Right lobe of liver (tissue), 6 donors: ENCODE data around the gene HES2. TPM values are rescaled to one million over a fixed set of nuclear protein-coding genes. Genes with fewer than 3 reads are reported as not detected.

Experiments used
- ATAC-seq, 4 donors: fragments of 200-7000 bp; cut with Tn5 transposase; one replicate each; pipeline ENCODE4 v1.9.1; 2020; ENCODE audit warnings: mild to moderate bottlenecking in 4 of 4, moderate library complexity in 4 of 4
- DNase-seq, 3 donors: peaks; one replicate each; pipeline ENCODE4 v3.0.0-alpha.2; 2020
- H3K27ac ChIP-seq, 3 donors: fragments of 200-600 bp; one replicate each; pipeline ENCODE4 v1.8.0; 2022
- H3K27me3 ChIP-seq, 2 donors: fragments of 200-600 bp; one replicate each; pipeline ENCODE4 v1.8.0; 2022
- H3K36me3 ChIP-seq, 4 donors: fragments of 200-600 bp; sonication (generic) in 1 of 4; one replicate each; pipeline versions ENCODE4 v1.5.1 to v1.8.0; 2017 to 2022; ENCODE audit warnings: control low read depth in 1 of 4
- H3K4me1 ChIP-seq, 4 donors: fragments of 200-600 bp; sonication (generic) in 1 of 4; one replicate each; pipeline versions ENCODE4 v1.5.1 to v1.8.0; 2017 to 2022; ENCODE audit warnings: control low read depth in 1 of 4
- H3K4me3 ChIP-seq, 3 donors: fragments of 200-600 bp; one replicate each; pipeline ENCODE4 v1.8.0; 2022
- H3K9me3 ChIP-seq, 4 donors: fragments of 200-600 bp; sonication (generic) in 1 of 4; one replicate each; pipeline versions ENCODE4 v1.5.1 to v1.8.0; 2017 to 2022; ENCODE audit warnings: control low read depth in 1 of 4
- CTCF ChIP-seq, 4 donors: fragments of 200-600 bp in 3 of 4; fragments of 450-650 bp in 1 of 4; IDR thresholded peaks; one replicate each; pipeline versions ENCODE4 v1.5.1 to v1.8.0; 2016 to 2022; ENCODE audit warnings: antibody characterized with exemption in 4 of 4, mild to moderate bottlenecking in 2 of 4
- POLR2A ChIP-seq: fragments of 450-650 bp; IDR thresholded peaks from one replicate; pipeline ENCODE4 v1.6.1; 2017; ENCODE audit warnings: antibody characterized with exemption, mild to moderate bottlenecking
- WGBS: methylation state at CpG from one replicate; pipeline ENCODE4 v1.1.6; 2018; ENCODE audit warnings: low coverage, low lambda C conversion rate; ENCODE audit not compliant: insufficient coverage; ENCODE audit errors: missing lambda C conversion rate; 5-methylcytosine and 5-hydroxymethylcytosine counted together
- intact Hi-C, 2 donors: fragments of 100-400 bp; cut with DNase I; formaldehyde crosslinking; loops; one replicate each; pipeline versions ENCODE4 v1.11.2 to v1.14.1; 2022
- total RNA-seq, 6 experiments: library from RNA; depleted of rRNA in 2 of 6; stranded (reverse); fragments of >200 nt in 2 of 6; fragmentation: NEBNext Ultra II Directional in 3 of 6; extraction: Animal tissue kit (Norgen Biotek cat#: 25700) in 3 of 6; gene quantifications; one replicate each; pipeline versions ENCODE4 v1.1.0 to v1.2.4, GENCODE V29; 2016 to 2023
- donor health status: DM: no; HTN: yes; CAD: no.
- donor health status: DM: no; HTN: no; CAD: no.
- donor health status: DM: no; HTN: no; CAD: no.
- donor health status: DM: no; HTN: yes; CAD: no.
- donor health status: DM: no; HTN: yes; CAD: no.

Gene HES2
- total RNA-seq, 6 experiments from 2014 or later = 0.27 to 1.2 (median 0.68) TPM; not detected in 3

GRCh38 chr1:6464514-6464836, 44.8 kb upstream of the HES2 start:
- H3K27me3 ChIP-seq = no peaks in the 10 kb centered on the region
- ATAC-seq (peak; percentile 87 to 93 (median 90)), DNase-seq (peak; percentile 90 to 95 (median 92))
- WGBS = 21% methylated on average over 4 of the region's 7 CpGs
- TF ChIP-seq POLR2A = no peak
- peak; percentile 48 to 64 (median 60) for TF ChIP-seq CTCF (IDR thresholded peaks at IDR 0.05)
- H3K9me3 ChIP-seq = no peaks in the 10 kb centered on the region
- no peaks in the 10 kb centered on the region for H3K36me3 ChIP-seq
- no peak overlapping the region for H3K27ac ChIP-seq
- intact Hi-C loops = no loop called here
- H3K4me3 ChIP-seq = no peak overlapping the region
- H3K4me1 ChIP-seq = peaks cover 0 to 13% (median 4%) of the 10 kb centered on the region in 4 donors

DNA sequence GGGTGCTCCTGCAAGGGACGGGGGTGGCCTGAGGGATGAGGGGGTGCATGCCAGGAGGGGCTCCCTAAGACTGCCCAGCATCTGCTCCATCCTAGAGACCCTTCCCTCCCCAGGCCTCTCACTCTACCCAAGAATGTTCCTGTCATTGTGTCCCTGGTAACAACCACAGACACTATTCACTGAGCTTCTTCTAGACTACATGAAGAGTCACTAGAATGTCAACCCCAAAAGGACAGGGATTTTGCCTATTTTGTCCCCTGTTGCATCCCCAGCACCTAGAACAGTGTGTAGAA, 43.3 kb upstream of the HES2 start:
- Histone ChIP-seq H3K4me1 (peaks cover 0 to 13% (median 4%) of the 10 kb centered on the region in 4 donors), H3K36me3 (no peaks in the 10 kb centered on the region), H3K9me3 (no peaks in the 10 kb centered on the region), H3K4me3 (no peak overlapping the region), H3K27me3 (no peaks in the 10 kb centered on the region), H3K27ac (no peak overlapping the region)
- intact Hi-C loops = no loop called here
- WGBS = 100% methylated on average over 1 of the region's 1 CpG
- DNase-seq (no peak), ATAC-seq (no peak)
- no peak for TF ChIP-seq CTCF (IDR thresholded peaks at IDR 0.05)

GRCh38 chr1:6462412-6463119, 42.8 kb upstream of the HES2 start:
- DNase-seq = peak in 1 of 3 donors; percentile 59
- intact Hi-C loops = no loop called here
- ATAC-seq = peak in 1 of 4 donors; percentile 9
- Histone ChIP-seq H3K4me1 (peaks cover 0 to 13% (median 4%) of the 10 kb centered on the region in 4 donors), H3K9me3 (no peaks in the 10 kb centered on the region), H3K36me3 (peaks cover 0 to under 1% (median 0%) of the 10 kb centered on the region in 4 donors), H3K27ac (no peak overlapping the region), H3K27me3 (no peaks in the 10 kb centered on the region), H3K4me3 (no peak overlapping the region)
- TF ChIP-seq CTCF (IDR thresholded peaks at IDR 0.05) = no peak
- no peak for TF ChIP-seq POLR2A
- WGBS = 48% methylated on average over 3 of the region's 13 CpGs

GRCh38 chr1:6461538-6462411, 42.1 kb upstream of the HES2 start:
- H3K4me1 ChIP-seq = peaks cover 0 to 13% (median 4%) of the 10 kb centered on the region in 4 donors
- peaks cover 0 to 5% (median 0%) of the 10 kb centered on the region in 4 donors for H3K36me3 ChIP-seq
- H3K4me3 ChIP-seq = no peak overlapping the region
- H3K27ac ChIP-seq = no peak overlapping the region
- intact Hi-C loops = no loop called here
- DNase-seq = peak in 1 of 3 donors; percentile 56
- TF ChIP-seq POLR2A (no peak), CTCF (IDR thresholded peaks at IDR 0.05) (no peak)
- WGBS = 97% methylated on average over 18 of the region's 48 CpGs
- no peaks in the 10 kb centered on the region for H3K9me3 ChIP-seq
- no peak for ATAC-seq
- H3K27me3 ChIP-seq = no peaks in the 10 kb centered on the region
